GM10248 (cell line): ENCODE measurements around the gene POLK.
A peak's percentile ranks its signal among the peaks of the same experiment; 100 is the strongest.
"Not testable (repeated sequence)": the region's sequence is repeated elsewhere in the genome, so short reads cannot be mapped to it uniquely, and the experiment has no call there.

Experiments used
- CTCF ChIA-PET: fragments of 300-600 bp; sonication (Branson Sonifier 250); formaldehyde crosslinking; extraction: SDS; loops from one replicate; lab custom pipeline; 2021; ENCODE audit warnings: antibody characterized with exemption; lab: Yijun Ruan, JAX
- POLR2A ChIA-PET: fragments of 350-650 bp; sonication (Branson Sonifier 250); formaldehyde crosslinking; extraction: SDS; loops from one replicate; lab custom pipeline; 2020; ENCODE audit warnings: antibody characterized with exemption; lab: Yijun Ruan, JAX
- DNase-seq: peaks from one replicate; pipeline ENCODE4 v3.0.0; 2012; ENCODE audit errors: extremely low spot score
- CTCF ChIP-seq: IDR thresholded peaks from 2 replicates; pipeline ENCODE4 v1.5.1; 2012; ENCODE audit warnings: mild to moderate bottlenecking, low read depth; ENCODE audit errors: extremely low read depth, missing control alignments, control extremely low read depth

POLK gene

DNA sequence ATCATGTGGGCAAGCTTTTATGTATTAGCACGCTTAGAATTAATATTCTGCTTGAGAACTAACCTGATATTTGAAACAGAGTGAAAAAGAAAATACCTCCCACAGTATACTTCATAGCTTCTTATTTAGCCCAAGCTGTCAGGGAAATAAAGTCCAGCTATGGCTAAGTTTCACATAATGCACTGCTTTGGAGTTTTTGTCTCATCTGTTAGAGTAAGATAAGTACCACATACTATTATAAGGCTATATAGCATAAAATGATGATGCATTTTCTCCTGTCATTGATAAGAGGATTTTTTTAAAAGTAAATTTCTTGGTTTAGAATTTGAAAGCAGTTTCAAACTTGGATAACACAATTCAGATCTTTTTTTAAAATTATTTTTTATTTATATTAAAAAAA is 97.2 kb downstream of the POLK start:
- CTCF ChIA-PET: no interaction called here
- DNase-seq: no peak
- no peak for TF ChIP-seq CTCF
- POLR2A ChIA-PET: no interaction called here

GRCh38 chr5:75610201-75610600 is 98.5 kb downstream of the POLK start:
- no peak for TF ChIP-seq CTCF
- no peak for DNase-seq
- CTCF ChIA-PET: no interaction called here
- POLR2A ChIA-PET: no interaction called here

- CTCF ChIA-PET, DNase-seq, POLR2A ChIA-PET: not testable (repeated sequence)
These were observed 99.2 kb downstream of the POLK start for GRCh38 chr5:75610859-75611310.

DNA sequence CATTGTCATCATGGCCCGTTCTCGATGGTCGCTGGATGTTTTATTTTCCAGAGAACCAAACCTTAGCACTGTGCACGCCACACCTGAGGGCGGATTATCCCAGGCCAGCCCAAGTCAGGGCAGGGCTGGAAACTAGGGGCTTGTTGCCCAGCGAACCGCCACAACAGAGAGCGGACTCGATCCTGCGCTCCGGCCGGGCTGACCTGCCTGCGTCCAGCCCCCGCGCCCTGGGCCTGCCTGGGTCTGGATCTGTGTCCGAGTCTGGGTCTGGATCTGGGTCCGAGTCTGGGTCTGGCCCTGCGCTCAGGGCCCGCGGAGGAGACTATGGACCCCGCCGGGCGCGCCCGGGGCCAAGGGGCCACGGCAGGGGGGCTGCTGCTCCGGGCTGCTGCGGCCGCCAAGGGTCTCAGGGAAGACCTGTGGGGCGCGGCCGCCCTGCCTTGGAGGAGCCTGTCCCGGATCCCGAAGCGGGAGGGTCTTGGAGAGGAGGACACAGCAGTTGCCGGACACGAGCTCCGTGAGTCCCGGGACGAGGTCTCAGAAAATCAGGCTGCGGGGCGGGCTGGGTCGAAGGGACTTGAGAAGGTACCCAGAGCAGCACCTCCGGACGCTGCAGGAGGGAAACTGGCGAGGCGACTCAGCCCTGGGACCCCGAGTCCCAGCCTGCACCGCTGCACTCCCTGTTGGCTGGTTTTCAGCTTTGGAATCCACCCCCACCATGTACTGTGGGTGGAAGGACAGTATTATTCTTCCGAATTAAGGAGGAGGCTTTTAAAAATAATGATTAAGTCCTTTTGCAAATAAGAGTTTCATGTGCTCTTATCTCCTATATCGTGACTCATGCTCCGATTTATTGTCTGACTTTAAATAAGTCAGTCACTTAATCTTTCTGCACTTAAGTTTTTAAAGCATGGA is 99.9 kb downstream of the POLK start, which contains the start of gene ANKDD1B:
Gene ANKDD1B (plus strand): TSS at position 143 of the 915 bp plus-strand sequence. CDS start 182 bp downstream, at position 325.
- CTCF ChIA-PET: interaction anchor here (1.3 kb wide), 1 partner anchor 11 kb away, joined by 3 read pairs; no protein-coding TSS in a partner anchor
- TF ChIP-seq CTCF: no peak
- POLR2A ChIA-PET: no interaction called here
- peak; percentile 32 for DNase-seq

GRCh38 chr5:75612226-75612569 is 100.5 kb downstream of the POLK start:
- TF ChIP-seq CTCF: no peak
- ChIA-PET POLR2A (no interaction called here), CTCF (interaction anchor here (1.3 kb wide), 1 partner anchor 10 kb away, joined by 3 read pairs; no protein-coding TSS in a partner anchor)
- no peak for DNase-seq

DNA sequence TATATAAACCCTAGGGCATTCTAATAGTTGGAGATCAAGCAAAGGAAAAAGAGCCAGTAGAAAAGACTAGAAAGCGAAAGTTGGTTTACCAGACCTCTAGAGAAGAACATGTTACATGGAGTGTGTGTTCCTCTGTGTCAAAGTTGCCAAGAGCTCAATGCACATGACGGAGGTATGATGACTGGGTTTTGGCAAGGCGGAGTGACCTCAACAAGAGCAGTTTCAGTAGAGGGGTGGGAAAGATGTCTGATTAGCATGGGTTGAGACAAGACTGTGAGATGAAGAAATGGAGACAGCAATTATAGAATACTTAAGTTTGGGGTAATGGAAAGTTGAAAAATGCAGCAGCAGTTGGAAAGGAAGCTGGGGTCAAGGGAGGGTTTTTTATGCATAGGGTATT is 101.2 kb downstream of the POLK start:
- POLR2A ChIA-PET: no interaction called here
- TF ChIP-seq CTCF: no peak
- no peak for DNase-seq
- CTCF ChIA-PET: interaction anchor here (1.3 kb wide), 1 partner anchor 9 kb away, joined by 3 read pairs; no protein-coding TSS in a partner anchor

- no peak for DNase-seq
- CTCF ChIA-PET: no interaction called here
- POLR2A ChIA-PET: no interaction called here
- TF ChIP-seq CTCF: no peak
These were observed 102.5 kb downstream of the POLK start for GRCh38 chr5:75614176-75614575.
